ENCODE measurements around the gene PFKFB4. TPM values are rescaled to one million over a fixed set of nuclear protein-coding genes. Genes with fewer than 3 reads are reported as not detected.
A peak's percentile ranks its signal among the peaks of the same experiment; 100 is the strongest.
"Not testable (repeated sequence)": the region's sequence is repeated elsewhere in the genome, so short reads cannot be mapped to it uniquely, and the experiment has no call there.

The PFKFB4 gene
- total RNA-seq, 5 donors from 2014 or later (not counting 1 experiment from before 2014, with no cell fraction given) = 1.8 to 4.2 (median 2.4) TPM

GRCh38 chr3:48530701-48531100, 25.9 kb downstream of the PFKFB4 start:
- H3K27ac ChIP-seq (ENCODE audit: low read length); H3K9me3 Mint-ChIP-seq; H3K36me3 Mint-ChIP-seq; H3K27me3 ChIP-seq (replicated peaks in 1 of 2; ENCODE audit: control insufficient read depth in 2 of 2, extremely low read depth in 1 of 2, insufficient read depth in 2 of 2, low read length in 1 of 2); ATAC-seq (replicated peaks in 1 of 4); DNase-seq; H3K36me3 ChIP-seq (ENCODE audit: control insufficient read depth in 2 of 2, extremely low read depth in 1 of 2, insufficient read depth in 1 of 2, low read length in 1 of 2); H3K4me1 ChIP-seq (ENCODE audit: control insufficient read depth in 1 of 2, extremely low read depth in 1 of 2, insufficient read depth in 2 of 2, low read length in 2 of 2); H3K27me3 Mint-ChIP-seq; H3K27ac Mint-ChIP-seq; H3K4me1 Mint-ChIP-seq; H3K4me3 ChIP-seq (ENCODE audit: control insufficient read depth in 1 of 2, extremely low read depth in 1 of 2, low read length in 1 of 2); H3K4me3 Mint-ChIP-seq; H3K9me3 ChIP-seq: not testable (repeated sequence)
- ChIA-PET POLR2A (interaction anchor here in 1 of 2 donors (0.6 kb wide), 1 partner anchor 91 kb away, joined by 4 read pairs; the partner anchor contains the start of genes CCDC51 and TMA7), CTCF (interaction anchor here in 1 of 2 donors (0.6 kb wide), 1 partner anchor 15 kb away, joined by 3 read pairs; no protein-coding TSS in a partner anchor)
- 100% methylated on average over 2 of the region's 4 CpGs for WGBS (ENCODE audit: insufficient coverage)

GRCh38 chr3:48528754-48529153, 27.8 kb downstream of the PFKFB4 start:
- WGBS (ENCODE audit: insufficient coverage) = no CpG with 5 or more reads among the region's 3 CpGs
- no peak overlapping the region for H3K4me3 ChIP-seq (ENCODE audit: control insufficient read depth in 1 of 2, extremely low read depth in 1 of 2, low read length in 1 of 2)
- no peaks in the 10 kb centered on the region for H3K9me3 Mint-ChIP-seq
- POLR2A ChIA-PET = no interaction called here
- H3K27me3 ChIP-seq (replicated peaks in 1 of 2; ENCODE audit: control insufficient read depth in 2 of 2, extremely low read depth in 1 of 2, insufficient read depth in 2 of 2, low read length in 1 of 2) = no peaks in the 10 kb centered on the region
- no peak overlapping the region for H3K27ac Mint-ChIP-seq
- H3K27me3 Mint-ChIP-seq = no peaks in the 10 kb centered on the region
- H3K27ac ChIP-seq (ENCODE audit: low read length) = no peak overlapping the region
- CTCF ChIA-PET = no interaction called here
- H3K4me1 Mint-ChIP-seq = peaks cover 0 to 5% (median 0%) of the 10 kb centered on the region in 3 donors
- H3K4me1 ChIP-seq (ENCODE audit: control insufficient read depth in 1 of 2, extremely low read depth in 1 of 2, insufficient read depth in 2 of 2, low read length in 2 of 2) = no peaks in the 10 kb centered on the region
- no peak for ATAC-seq (replicated peaks in 1 of 4)
- no peak overlapping the region for H3K4me3 Mint-ChIP-seq
- DNase-seq = no peak
- no peaks in the 10 kb centered on the region for H3K36me3 ChIP-seq (ENCODE audit: control insufficient read depth in 2 of 2, extremely low read depth in 1 of 2, insufficient read depth in 1 of 2, low read length in 1 of 2)
- H3K9me3 ChIP-seq = no peaks in the 10 kb centered on the region
- H3K36me3 Mint-ChIP-seq = no peaks in the 10 kb centered on the region

GRCh38 chr3:48528048-48528447, 28.6 kb downstream of the PFKFB4 start:
- Mint-ChIP-seq H3K4me1 (peaks cover 0 to 5% (median 0%) of the 10 kb centered on the region in 3 donors), H3K27ac (no peak overlapping the region), H3K36me3 (no peaks in the 10 kb centered on the region), H3K27me3 (no peaks in the 10 kb centered on the region), H3K4me3 (no peak overlapping the region), H3K9me3 (no peaks in the 10 kb centered on the region)
- POLR2A ChIA-PET = no interaction called here
- ATAC-seq (replicated peaks in 1 of 4) (no peak), DNase-seq (no peak)
- Histone ChIP-seq H3K9me3 (no peaks in the 10 kb centered on the region), H3K36me3 (ENCODE audit: control insufficient read depth in 2 of 2, extremely low read depth in 1 of 2, insufficient read depth in 1 of 2, low read length in 1 of 2) (no peaks in the 10 kb centered on the region), H3K27me3 (replicated peaks in 1 of 2; ENCODE audit: control insufficient read depth in 2 of 2, extremely low read depth in 1 of 2, insufficient read depth in 2 of 2, low read length in 1 of 2) (no peaks in the 10 kb centered on the region), H3K4me1 (ENCODE audit: control insufficient read depth in 1 of 2, extremely low read depth in 1 of 2, insufficient read depth in 2 of 2, low read length in 2 of 2) (no peaks in the 10 kb centered on the region), H3K27ac (ENCODE audit: low read length) (no peak overlapping the region), H3K4me3 (ENCODE audit: control insufficient read depth in 1 of 2, extremely low read depth in 1 of 2, low read length in 1 of 2) (no peak overlapping the region)
- CTCF ChIA-PET = no interaction called here
- WGBS (ENCODE audit: insufficient coverage) = 100% methylated on average over 2 of the region's 9 CpGs

- no peaks in the 10 kb centered on the region for H3K27me3 Mint-ChIP-seq
- ChIA-PET POLR2A (no interaction called here), CTCF (interaction anchor here in 1 of 2 donors (0.6 kb wide), 1 partner anchor 12 kb away, joined by 3 read pairs; no protein-coding TSS in a partner anchor)
- Histone ChIP-seq H3K36me3 (ENCODE audit: control insufficient read depth in 2 of 2, extremely low read depth in 1 of 2, insufficient read depth in 1 of 2, low read length in 1 of 2) (no peaks in the 10 kb centered on the region), H3K4me3 (ENCODE audit: control insufficient read depth in 1 of 2, extremely low read depth in 1 of 2, low read length in 1 of 2) (no peak overlapping the region), H3K27me3 (replicated peaks in 1 of 2; ENCODE audit: control insufficient read depth in 2 of 2, extremely low read depth in 1 of 2, insufficient read depth in 2 of 2, low read length in 1 of 2) (no peaks in the 10 kb centered on the region), H3K4me1 (ENCODE audit: control insufficient read depth in 1 of 2, extremely low read depth in 1 of 2, insufficient read depth in 2 of 2, low read length in 2 of 2) (peaks cover 0 to 4% of the 10 kb centered on the region in 2 experiments), H3K9me3 (no peaks in the 10 kb centered on the region), H3K27ac (ENCODE audit: low read length) (no peak overlapping the region)
- DNase-seq (no peak), ATAC-seq (replicated peaks in 1 of 4) (no peak)
- H3K4me3 Mint-ChIP-seq = no peak overlapping the region
- peaks cover 4 to 8% (median 6%) of the 10 kb centered on the region in 3 donors for H3K4me1 Mint-ChIP-seq
- H3K36me3 Mint-ChIP-seq = no peaks in the 10 kb centered on the region
- H3K27ac Mint-ChIP-seq = no peak overlapping the region
- no peaks in the 10 kb centered on the region for H3K9me3 Mint-ChIP-seq
- no CpG with 5 or more reads among the region's 9 CpGs for WGBS (ENCODE audit: insufficient coverage)
Measured at GRCh38 chr3:48524970-48525369, 31.6 kb downstream of the PFKFB4 start.

GRCh38 chr3:48521635-48522034, 35.0 kb downstream of the PFKFB4 start:
- H3K27ac Mint-ChIP-seq = no peak overlapping the region
- ATAC-seq (replicated peaks in 1 of 4) (no peak), DNase-seq (no peak)
- no peaks in the 10 kb centered on the region for H3K27me3 Mint-ChIP-seq
- Histone ChIP-seq H3K9me3 (no peaks in the 10 kb centered on the region), H3K36me3 (ENCODE audit: control insufficient read depth in 2 of 2, extremely low read depth in 1 of 2, insufficient read depth in 1 of 2, low read length in 1 of 2) (no peaks in the 10 kb centered on the region), H3K27me3 (replicated peaks in 1 of 2; ENCODE audit: control insufficient read depth in 2 of 2, extremely low read depth in 1 of 2, insufficient read depth in 2 of 2, low read length in 1 of 2) (no peaks in the 10 kb centered on the region), H3K4me1 (ENCODE audit: control insufficient read depth in 1 of 2, extremely low read depth in 1 of 2, insufficient read depth in 2 of 2, low read length in 2 of 2) (peaks cover 29 to 38% of the 10 kb centered on the region in 2 experiments), H3K4me3 (ENCODE audit: control insufficient read depth in 1 of 2, extremely low read depth in 1 of 2, low read length in 1 of 2) (no peak overlapping the region), H3K27ac (ENCODE audit: low read length) (no peak overlapping the region)
- WGBS (ENCODE audit: insufficient coverage) = 100% methylated on average over 3 of the region's 6 CpGs
- H3K36me3 Mint-ChIP-seq = no peaks in the 10 kb centered on the region
- CTCF ChIA-PET = no interaction called here
- POLR2A ChIA-PET = no interaction called here
- peaks cover 36 to 41% (median 37%) of the 10 kb centered on the region in 3 donors for H3K4me1 Mint-ChIP-seq
- H3K9me3 Mint-ChIP-seq = no peaks in the 10 kb centered on the region
- no peak overlapping the region for H3K4me3 Mint-ChIP-seq

- H3K4me1 Mint-ChIP-seq = peaks cover 57 to 62% (median 60%) of the 10 kb centered on the region in 3 donors
- H3K27me3 Mint-ChIP-seq = no peaks in the 10 kb centered on the region
- H3K27ac ChIP-seq (ENCODE audit: low read length) = peak overlapping the region; percentile 12
- no peaks in the 10 kb centered on the region for H3K9me3 Mint-ChIP-seq
- peak overlapping the region in 1 of 3 donors; percentile 66 for H3K4me3 Mint-ChIP-seq
- H3K4me1 ChIP-seq (ENCODE audit: control insufficient read depth in 1 of 2, extremely low read depth in 1 of 2, insufficient read depth in 2 of 2, low read length in 2 of 2) = peaks cover 50 to 61% of the 10 kb centered on the region in 2 experiments
- ATAC-seq (replicated peaks in 1 of 4) = no peak
- H3K9me3 ChIP-seq = no peaks in the 10 kb centered on the region
- DNase-seq = no peak
- no peaks in the 10 kb centered on the region for H3K36me3 Mint-ChIP-seq
- WGBS (ENCODE audit: insufficient coverage) = 98% methylated on average over 5 of the region's 9 CpGs
- no peak overlapping the region for H3K4me3 ChIP-seq (ENCODE audit: control insufficient read depth in 1 of 2, extremely low read depth in 1 of 2, low read length in 1 of 2)
- CTCF ChIA-PET = no interaction called here
- POLR2A ChIA-PET = no interaction called here
- peak overlapping the region; percentile 57 to 81 for H3K27ac Mint-ChIP-seq
- no peaks in the 10 kb centered on the region for H3K36me3 ChIP-seq (ENCODE audit: control insufficient read depth in 2 of 2, extremely low read depth in 1 of 2, insufficient read depth in 1 of 2, low read length in 1 of 2)
- H3K27me3 ChIP-seq (replicated peaks in 1 of 2; ENCODE audit: control insufficient read depth in 2 of 2, extremely low read depth in 1 of 2, insufficient read depth in 2 of 2, low read length in 1 of 2) = no peaks in the 10 kb centered on the region
Measured at GRCh38 chr3:48519277-48519643, 37.3 kb downstream of the PFKFB4 start.
